SK-N-SH treated with all-trans-retinoic acid at 6 μM for 48 hours (cell line): ENCODE results near the gene MRPL51.

Source experiments
- BACH2 ChIP-seq: fragments of 250-450 bp; sonication (Bioruptor Pico); IDR thresholded peaks from 2 replicates; pipeline ENCODE4 v1.9.0; 2021; ENCODE audit warnings: mild to moderate bottlenecking, borderline replicate concordance
- OSR1 ChIP-seq: fragments of 250-450 bp; sonication (Bioruptor Pico); IDR thresholded peaks from 2 replicates; pipeline ENCODE4 v1.8.0; 2022; ENCODE audit warnings: moderate library complexity, mild to moderate bottlenecking, inconsistent platforms
- ZFP3 ChIP-seq: fragments of 250-450 bp; sonication (Bioruptor Pico); IDR thresholded peaks from 2 replicates; pipeline ENCODE4 v1.5.0; 2020; ENCODE audit warnings: mild to moderate bottlenecking, moderate library complexity
- ZNF565 ChIP-seq: fragments of 450-650 bp; formaldehyde crosslinking; conservative IDR thresholded peaks from 2 replicates; pipeline ENCODE4 v1.5.0; 2020; ENCODE audit warnings: low read depth, mild to moderate bottlenecking, moderate library complexity
- TF ChIP-seq, protein P1 (sequence below): fragments of 250-450 bp; sonication (Bioruptor Pico); IDR thresholded peaks from 2 replicates; pipeline ENCODE4 v1.8.0; 2020; ENCODE audit warnings: mild to moderate bottlenecking, moderate library complexity, borderline replicate concordance

GRCh38 chr12:6470375-6471163 is 22.5 kb downstream of the MRPL51 start, which contains the start of gene VAMP1:
- TF ChIP-seq BACH2 (CRISPR knock-in tag) (no peak), ZFP3 (CRISPR knock-in tag) (no peak), ZNF565 (no peak), OSR1 (CRISPR knock-in tag) (no peak)
- TF ChIP-seq, protein P1, sequence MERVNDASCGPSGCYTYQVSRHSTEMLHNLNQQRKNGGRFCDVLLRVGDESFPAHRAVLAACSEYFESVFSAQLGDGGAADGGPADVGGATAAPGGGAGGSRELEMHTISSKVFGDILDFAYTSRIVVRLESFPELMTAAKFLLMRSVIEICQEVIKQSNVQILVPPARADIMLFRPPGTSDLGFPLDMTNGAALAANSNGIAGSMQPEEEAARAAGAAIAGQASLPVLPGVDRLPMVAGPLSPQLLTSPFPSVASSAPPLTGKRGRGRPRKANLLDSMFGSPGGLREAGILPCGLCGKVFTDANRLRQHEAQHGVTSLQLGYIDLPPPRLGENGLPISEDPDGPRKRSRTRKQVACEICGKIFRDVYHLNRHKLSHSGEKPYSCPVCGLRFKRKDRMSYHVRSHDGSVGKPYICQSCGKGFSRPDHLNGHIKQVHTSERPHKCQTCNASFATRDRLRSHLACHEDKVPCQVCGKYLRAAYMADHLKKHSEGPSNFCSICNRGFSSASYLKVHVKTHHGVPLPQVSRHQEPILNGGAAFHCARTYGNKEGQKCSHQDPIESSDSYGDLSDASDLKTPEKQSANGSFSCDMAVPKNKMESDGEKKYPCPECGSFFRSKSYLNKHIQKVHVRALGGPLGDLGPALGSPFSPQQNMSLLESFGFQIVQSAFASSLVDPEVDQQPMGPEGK (CRISPR knock-in tag), result peak; percentile 43; the same call in 1 of the 2 replicates
